GM12864 (cell line): ENCODE results near the gene ANKS3.

Experiments used
- DNase-seq: peaks from one replicate; pipeline ENCODE4 v3.0.0-alpha.2; 2011; ENCODE audit warnings: low read depth
- H3K4me3 ChIP-seq: 2 replicates; pipeline ENCODE4 v1.5.1; 2011; ENCODE audit warnings: mild to moderate bottlenecking, low read depth, low read length, control low read depth
- TF ChIP-seq, protein P1 (sequence below): IDR thresholded peaks from 2 replicates; pipeline ENCODE4 v1.5.1; 2011; ENCODE audit warnings: low read depth, mild to moderate bottlenecking, moderate library complexity, low read length, control low read depth, inconsistent platforms; ENCODE audit errors: missing control alignments

The ANKS3 gene

DNA sequence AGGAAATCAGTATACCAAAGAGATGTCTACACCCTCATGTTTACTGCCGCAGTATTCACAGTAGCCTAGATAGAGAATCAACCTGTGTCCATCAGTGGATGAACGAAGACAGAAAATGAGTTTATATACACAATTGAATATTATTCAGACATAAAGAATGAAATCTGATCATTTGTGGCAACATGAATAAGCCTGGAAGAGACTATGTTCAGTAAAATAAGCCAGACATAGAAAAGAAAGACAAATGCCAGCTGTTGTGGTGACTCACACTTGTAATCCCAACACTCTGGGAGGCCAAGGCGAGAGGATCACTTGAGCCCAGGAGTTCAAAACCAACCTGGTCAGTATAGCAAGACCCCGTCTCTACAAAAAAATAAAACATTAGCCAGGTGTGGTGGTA is 24.6 kb downstream of the ANKS3 start:
- no peak for DNase-seq
- TF ChIP-seq, protein P1, sequence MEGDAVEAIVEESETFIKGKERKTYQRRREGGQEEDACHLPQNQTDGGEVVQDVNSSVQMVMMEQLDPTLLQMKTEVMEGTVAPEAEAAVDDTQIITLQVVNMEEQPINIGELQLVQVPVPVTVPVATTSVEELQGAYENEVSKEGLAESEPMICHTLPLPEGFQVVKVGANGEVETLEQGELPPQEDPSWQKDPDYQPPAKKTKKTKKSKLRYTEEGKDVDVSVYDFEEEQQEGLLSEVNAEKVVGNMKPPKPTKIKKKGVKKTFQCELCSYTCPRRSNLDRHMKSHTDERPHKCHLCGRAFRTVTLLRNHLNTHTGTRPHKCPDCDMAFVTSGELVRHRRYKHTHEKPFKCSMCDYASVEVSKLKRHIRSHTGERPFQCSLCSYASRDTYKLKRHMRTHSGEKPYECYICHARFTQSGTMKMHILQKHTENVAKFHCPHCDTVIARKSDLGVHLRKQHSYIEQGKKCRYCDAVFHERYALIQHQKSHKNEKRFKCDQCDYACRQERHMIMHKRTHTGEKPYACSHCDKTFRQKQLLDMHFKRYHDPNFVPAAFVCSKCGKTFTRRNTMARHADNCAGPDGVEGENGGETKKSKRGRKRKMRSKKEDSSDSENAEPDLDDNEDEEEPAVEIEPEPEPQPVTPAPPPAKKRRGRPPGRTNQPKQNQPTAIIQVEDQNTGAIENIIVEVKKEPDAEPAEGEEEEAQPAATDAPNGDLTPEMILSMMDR, result no peak
- no peak overlapping the region for H3K4me3 ChIP-seq

GRCh38 chr16:4706871-4707270 is 27.2 kb downstream of the ANKS3 start:
- DNase-seq, result no peak
- TF ChIP-seq, protein P1, result no peak
- H3K4me3 ChIP-seq, result no peak overlapping the region

- H3K4me3 ChIP-seq, result no peak overlapping the region
- no peak for DNase-seq
- TF ChIP-seq, protein P1, result no peak
Observed at GRCh38 chr16:4704913-4705312, 29.2 kb downstream of the ANKS3 start.

GRCh38 chr16:4704491-4704890 is 29.6 kb downstream of the ANKS3 start:
- no peak for DNase-seq
- no peak overlapping the region for H3K4me3 ChIP-seq
- TF ChIP-seq, protein P1, result no peak

DNA sequence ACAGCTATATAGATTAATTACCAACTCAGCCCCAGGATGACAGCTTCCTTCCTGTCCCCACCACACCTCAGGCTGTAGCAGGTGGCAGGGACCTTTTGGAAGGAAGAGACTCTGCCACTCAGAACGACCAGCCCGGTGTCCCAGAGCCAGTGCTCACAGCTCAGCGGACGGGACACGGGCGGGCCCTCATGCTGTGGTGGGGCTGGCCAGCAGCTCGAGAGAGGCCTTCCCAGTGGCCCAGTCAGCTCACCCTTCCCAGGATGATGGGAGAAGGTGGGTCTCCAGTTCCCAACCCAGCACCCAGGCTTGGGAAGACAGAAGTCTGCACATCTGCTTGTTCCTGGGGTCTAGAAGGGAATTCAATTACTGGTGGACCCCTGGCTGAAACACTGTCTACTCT is 30.2 kb downstream of the ANKS3 start:
- TF ChIP-seq, protein P1, result no peak
- no peak overlapping the region for H3K4me3 ChIP-seq
- DNase-seq, result no peak

- DNase-seq, result no peak
- H3K4me3 ChIP-seq, result no peak overlapping the region
- TF ChIP-seq, protein P1, result no peak
Observed at GRCh38 chr16:4702466-4702808, 31.6 kb downstream of the ANKS3 start.

GRCh38 chr16:4701791-4702465 is 32.1 kb downstream of the ANKS3 start:
- TF ChIP-seq, protein P1, result no peak
- DNase-seq, result no peak
- H3K4me3 ChIP-seq, result no peak overlapping the region
